HCT116 (cell line): ENCODE data around the gene PICALM. TPM values are rescaled to one million over a fixed set of nuclear protein-coding genes. Genes with fewer than 3 reads are reported as not detected.

Source experiments
- ATAC-seq: fragments of 200-7000 bp; cut with Tn5 transposase; 2 replicates; pipeline ENCODE4 v1.9.1; 2020; ENCODE audit warnings: mild to moderate bottlenecking, moderate library complexity
- BruUV-seq: library from RNA; stranded (reverse); fragments of 400-500 nt; replicated peaks from 2 replicates; lab custom pipeline; 2021; lab: Mats Ljungman, UMichigan
- CTCF ChIA-PET: fragments of 300-600 bp; sonication (Branson Sonifier 250); formaldehyde crosslinking; loops from one replicate; lab custom pipeline; 2021; ENCODE audit warnings: antibody characterized with exemption; lab: Charles Lee
- POLR2A ChIA-PET: fragments of 300-600, 350-600 bp; sonication (Branson Sonifier 250); formaldehyde crosslinking; loops from one replicate; lab custom pipeline; 2021; ENCODE audit warnings: antibody characterized with exemption; lab: Charles Lee
- RAD21 ChIA-PET, 2 experiments: fragments of 300-600 bp; sonication (Branson Sonifier 250); formaldehyde crosslinking; loops; one replicate each; lab custom pipeline; 2023; ENCODE audit warnings: low total read pairs in 2 of 2; ENCODE audit not compliant: uncharacterized antibody in 2 of 2, unreplicated experiment in 2 of 2, low non-redundant PET in 1 of 2; lab: Charles Lee
- DNase-seq: peaks from one replicate; pipeline ENCODE4 v3.0.0-alpha.2; 2010; ENCODE audit warnings: low read depth, low spot score
- H2AFZ ChIP-seq: fragments of 200-600 bp; shearing (Covaris generic), sonication (generic); 2 replicates; pipeline ENCODE4 v1.6.1; 2017; ENCODE audit warnings: low read depth, mixed run types, mixed read lengths, antibody characterized with exemption, low read length; ENCODE audit not compliant: poor library complexity, severe bottlenecking
- H3K27ac ChIP-seq: 2 replicates; pipeline ENCODE4 v1.5.1; 2012; ENCODE audit warnings: low read depth, low read length
- H3K27me3 ChIP-seq: fragments of 200-600 bp; sonication (generic); 2 replicates; pipeline ENCODE4 v1.6.1; 2016; ENCODE audit warnings: mixed run types, low read length, mixed read lengths; ENCODE audit not compliant: insufficient read depth
- H3K36me3 ChIP-seq, 2 experiments: fragments of 200-500 bp in 1 of 2; fragments of 200-600 bp in 1 of 2; sonication (Bioruptor generic) in 1 of 2; sonication (generic) in 1 of 2; 2 replicates each; pipeline versions ENCODE4 v1.5.1 to v1.6.1; 2014 to 2016; ENCODE audit warnings: low read length in 2 of 2, inconsistent platforms in 1 of 2, mixed read lengths in 1 of 2, mixed run types in 1 of 2; ENCODE audit not compliant: insufficient read depth in 2 of 2, control insufficient read depth in 1 of 2
- H3K4me1 ChIP-seq, 2 experiments: fragments of 200-600 bp in 1 of 2; sonication (generic) in 1 of 2; 2 replicates each; pipeline versions ENCODE4 v1.5.1 to v1.6.1; 2012 to 2017; ENCODE audit warnings: low read length in 2 of 2, inconsistent platforms in 1 of 2, mild to moderate bottlenecking in 1 of 2, mixed read lengths in 1 of 2, mixed run types in 1 of 2, moderate library complexity in 1 of 2; ENCODE audit not compliant: insufficient read depth in 2 of 2, control insufficient read depth in 1 of 2
- H3K4me2 ChIP-seq: fragments of 200-600 bp; sonication (generic); 2 replicates; pipeline ENCODE4 v1.6.1; 2017; ENCODE audit warnings: mixed run types, low read length, mixed read lengths
- H3K4me3 ChIP-seq, 2 experiments: fragments of 200-600 bp in 1 of 2; sonication (generic) in 1 of 2; replicated peaks in 1 of 2; 2 replicates each; pipeline ENCODE4 v1.5.1; 2011 to 2016; ENCODE audit warnings: low read length in 2 of 2, control low read depth in 1 of 2, low read depth in 1 of 2, mild to moderate bottlenecking in 1 of 2, mixed read lengths in 1 of 2, mixed run types in 1 of 2
- H3K79me2 ChIP-seq: fragments of 200-600 bp; sonication (generic); 2 replicates; pipeline ENCODE4 v1.6.1; 2017; ENCODE audit warnings: mild to moderate bottlenecking, mixed run types, low read length, moderate library complexity, mixed read lengths; ENCODE audit not compliant: insufficient read depth
- H3K9ac ChIP-seq: fragments of 200-600 bp; sonication (generic); 2 replicates; pipeline ENCODE4 v1.6.1; 2016; ENCODE audit warnings: low read length, mixed read lengths
- H3K9me2 ChIP-seq: fragments of 200-600 bp; sonication (generic), shearing (Covaris generic); 2 replicates; pipeline ENCODE4 v1.6.1; 2017; ENCODE audit warnings: mixed run types, mild to moderate bottlenecking, moderate library complexity; ENCODE audit not compliant: insufficient read depth
- H3K9me3 ChIP-seq, 2 experiments: fragments of 200-500 bp in 1 of 2; fragments of 200-600 bp in 1 of 2; sonication (Bioruptor generic) in 1 of 2; sonication (generic) in 1 of 2; 2 replicates each; pipeline ENCODE4 v1.6.1; 2014 to 2017; ENCODE audit warnings: low read length in 2 of 2, mixed read lengths in 2 of 2, inconsistent platforms in 1 of 2, low read depth in 1 of 2, mild to moderate bottlenecking in 1 of 2, mixed run types in 1 of 2, moderate library complexity in 1 of 2; ENCODE audit not compliant: control insufficient read depth in 1 of 2, insufficient read depth in 1 of 2
- H4K20me1 ChIP-seq: fragments of 200-600 bp; sonication (generic), shearing (Covaris generic); 2 replicates; pipeline ENCODE4 v1.6.1; 2017; ENCODE audit warnings: mixed run types, mild to moderate bottlenecking, moderate library complexity; ENCODE audit not compliant: insufficient read depth
- ATF3 ChIP-seq: IDR thresholded peaks from 2 replicates; pipeline ENCODE4 v1.6.1; 2012
- CBX3 ChIP-seq: IDR thresholded peaks from 2 replicates; pipeline ENCODE4 v1.6.1; 2012; ENCODE audit warnings: low read depth
- CEBPB ChIP-seq: IDR thresholded peaks from 2 replicates; pipeline ENCODE4 v1.6.1; 2012; ENCODE audit warnings: low read depth
- CTCF ChIP-seq, 3 experiments: fragments of 200-600 bp in 1 of 3; sonication (generic) in 1 of 3; IDR thresholded peaks in 2 of 3; conservative IDR thresholded peaks in 1 of 3; 2 replicates each; pipeline ENCODE4 v1.5.1; 2012 to 2017; ENCODE audit warnings: low read depth in 2 of 3, low read length in 2 of 3, antibody characterized with exemption in 1 of 3, borderline replicate concordance in 1 of 3, control low read depth in 1 of 3, mild to moderate bottlenecking in 1 of 3, mixed read lengths in 1 of 3, mixed run types in 1 of 3, moderate library complexity in 1 of 3; ENCODE audit not compliant: insufficient read depth in 1 of 3
- EGR1 ChIP-seq: IDR thresholded peaks from 2 replicates; pipeline ENCODE4 v1.6.1; 2012; ENCODE audit warnings: low read depth
- EZH2 ChIP-seq: fragments of 200-600 bp; sonication (generic); IDR thresholded peaks from 2 replicates; pipeline ENCODE4 v1.6.1; 2017; ENCODE audit warnings: antibody characterized with exemption, mixed run types
- EZH2phosphoT487 ChIP-seq: fragments of 200-600 bp; IDR thresholded peaks from 2 replicates; pipeline ENCODE4 v1.6.1; 2018; ENCODE audit warnings: antibody characterized with exemption, borderline replicate concordance
- FOSL1 ChIP-seq: IDR thresholded peaks from 2 replicates; pipeline ENCODE4 v1.6.1; 2012; ENCODE audit warnings: low read depth
- JUND ChIP-seq: IDR thresholded peaks from 2 replicates; pipeline ENCODE4 v1.6.1; 2012
- MAX ChIP-seq: IDR thresholded peaks from 2 replicates; pipeline ENCODE4 v1.6.1; 2012
- RAD21 ChIP-seq: IDR thresholded peaks from 2 replicates; pipeline ENCODE4 v1.6.1; 2012; ENCODE audit warnings: low read depth, mild to moderate bottlenecking
- REST ChIP-seq: IDR thresholded peaks from 2 replicates; pipeline ENCODE4 v1.6.1; 2012; ENCODE audit warnings: low read depth
- SIN3A ChIP-seq: IDR thresholded peaks from 2 replicates; pipeline ENCODE4 v1.6.1; 2012; ENCODE audit warnings: low read depth
- SRF ChIP-seq: IDR thresholded peaks from 2 replicates; pipeline ENCODE4 v1.6.1; 2012; ENCODE audit warnings: low read depth
- TCF7L2 ChIP-seq: IDR thresholded peaks from 2 replicates; pipeline ENCODE4 v1.7.0; 2011; ENCODE audit warnings: borderline replicate concordance, inconsistent platforms; ENCODE audit not compliant: insufficient read depth, insufficient read length; ENCODE audit errors: extremely low read depth
- YY1 ChIP-seq: IDR thresholded peaks from 2 replicates; pipeline ENCODE4 v1.6.1; 2011; ENCODE audit warnings: low read length, low read depth, moderate library complexity, mild to moderate bottlenecking; ENCODE audit not compliant: insufficient replicate concordance; ENCODE audit errors: extremely low read depth
- ZBTB33 ChIP-seq: IDR thresholded peaks from 2 replicates; pipeline ENCODE4 v1.6.1; 2011; ENCODE audit warnings: mild to moderate bottlenecking, low read length, moderate library complexity; ENCODE audit not compliant: insufficient replicate concordance; ENCODE audit errors: extremely low read depth
- ZFX ChIP-seq: fragments of 450-650 bp; IDR thresholded peaks from 2 replicates; pipeline ENCODE4 v1.6.1; 2017
- ZNF274 ChIP-seq: fragments of 200-500 bp; sonication (Bioruptor generic); IDR thresholded peaks from 2 replicates; pipeline ENCODE4 v1.6.1; 2014; ENCODE audit warnings: mild to moderate bottlenecking, low read depth, low read length, inconsistent platforms
- intact Hi-C: fragments of 100-400 bp; cut with micrococcal nuclease; formaldehyde crosslinking; loops from 2 replicates; pipeline ENCODE4 v1.10.0; 2022
- total RNA-seq: library from RNA; stranded (reverse); gene quantifications from one replicate; pipeline ENCODE4 v1.2.1, GENCODE V29; 2021; ENCODE audit not compliant: unreplicated experiment

The PICALM gene
- total RNA-seq, 1 experiment from 2014 or later, result 90.6 TPM

- no peak overlapping the region for H2AFZ ChIP-seq
- H3K4me1 ChIP-seq, result no peaks in the 10 kb centered on the region
- H3K4me3 ChIP-seq, result no peak overlapping the region
- no peaks in the 10 kb centered on the region for H3K36me3 ChIP-seq
- no peaks in the 10 kb centered on the region; the same call in 1 of the 2 replicates for H3K9me2 ChIP-seq
- H3K9me3 ChIP-seq, result no peaks in the 10 kb centered on the region
- no peak overlapping the region for H3K9ac ChIP-seq
- ChIA-PET POLR2A (no interaction called here), RAD21 (no interaction called here), CTCF (no interaction called here)
- no peak overlapping the region for H3K4me2 ChIP-seq
- H4K20me1 ChIP-seq, result no peaks in the 10 kb centered on the region
- no TSS peak for BruUV-seq
- ATAC-seq, result no peak
- intact Hi-C loops, result no loop called here
- TF ChIP-seq ZFX (no peak), FOSL1 (no peak), YY1 (no peak), EZH2 (no peak), REST (no peak), ZBTB33 (no peak), JUND (no peak), CEBPB (no peak), SRF (no peak), RAD21 (no peak), MAX (no peak), ZNF274 (no peak), EGR1 (no peak), CTCF (IDR thresholded peaks at IDR 0.05 in 2 of 3, conservative IDR thresholded peaks at IDR 0.05 in 1 of 3; ENCODE audit: borderline replicate concordance in 1 of 3, insufficient read depth in 1 of 3, low read depth in 2 of 3, low read length in 2 of 3) (no peak), ATF3 (no peak), TCF7L2 (no peak), CBX3 (no peak), SIN3A (no peak), EZH2phosphoT487 (no peak)
- no peaks in the 10 kb centered on the region for H3K27me3 ChIP-seq
- no peak overlapping the region for H3K27ac ChIP-seq
- DNase-seq, result no peak
- H3K79me2 ChIP-seq, result no peaks in the 10 kb centered on the region
Measured at GRCh38 chr11:86099874-86100273, 31.0 kb upstream of the PICALM start.
